Chondrocyte (in vitro differentiated cells): ENCODE data around the gene NCR3LG1. TPM values are rescaled to one million over a fixed set of nuclear protein-coding genes. Genes with fewer than 3 reads are reported as not detected.

Source experiments
- DNase-seq: peaks from one replicate; pipeline ENCODE4 v3.0.0; 2021; ENCODE audit warnings: mixed read lengths, low spot score
- H3K27ac Mint-ChIP-seq: one replicate; pipeline ENCODE4 v1.8.0; 2021; ENCODE audit warnings: mild to moderate bottlenecking, moderate library complexity, mixed read lengths; ENCODE audit not compliant: unreplicated experiment
- H3K27me3 Mint-ChIP-seq: 2 replicates; pipeline ENCODE4 v1.8.0; 2021; ENCODE audit warnings: low read depth, mixed read lengths
- H3K36me3 Mint-ChIP-seq: 2 replicates; pipeline ENCODE4 v1.8.0; 2021; ENCODE audit warnings: low read depth, mixed read lengths
- H3K4me1 Mint-ChIP-seq: 2 replicates; pipeline ENCODE4 v1.8.0; 2021; ENCODE audit warnings: low read depth, mild to moderate bottlenecking, mixed read lengths
- H3K4me3 Mint-ChIP-seq: one replicate; pipeline ENCODE4 v1.8.0; 2021; ENCODE audit warnings: mild to moderate bottlenecking, moderate library complexity, mixed read lengths; ENCODE audit not compliant: unreplicated experiment
- H3K9me3 Mint-ChIP-seq: 2 replicates; pipeline ENCODE4 v1.8.0; 2021; ENCODE audit warnings: low read depth, mixed read lengths
- total RNA-seq: library from RNA; stranded (reverse); gene quantifications from 3 replicates; pipeline ENCODE4 v1.2.1, GENCODE V29; 2021
- TF ChIP-seq, protein P1 (sequence below): fragments of 200-600 bp; sonication (generic); IDR thresholded peaks from 2 replicates; pipeline ENCODE4 v1.5.0; 2021; ENCODE audit warnings: antibody characterized with exemption, mild to moderate bottlenecking, moderate library complexity

Gene NCR3LG1
- total RNA-seq, 1 donor from 2014 or later = 9.4 TPM

DNA sequence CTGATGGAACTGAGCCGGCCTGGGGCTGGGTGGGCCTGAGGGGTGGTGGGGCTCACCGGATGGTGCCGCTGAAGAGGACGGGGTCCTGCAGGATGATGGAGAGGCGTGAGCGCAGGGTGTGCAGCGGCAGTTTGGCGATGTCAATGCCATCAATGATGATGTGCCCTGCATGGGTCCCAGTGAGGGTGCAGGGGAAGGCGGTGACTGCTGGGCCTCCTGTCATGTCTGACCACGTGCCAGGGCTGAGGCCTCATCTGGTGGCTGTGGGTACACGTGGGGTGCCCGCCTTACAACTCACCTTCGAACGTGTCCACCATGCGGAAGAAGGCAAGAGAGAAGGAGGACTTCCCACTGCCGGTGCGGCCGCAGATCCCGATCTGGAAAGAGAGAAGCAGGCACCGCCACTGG lies 44.0 kb downstream of the NCR3LG1 start:
- H3K4me1 Mint-ChIP-seq = no peaks in the 10 kb centered on the region
- DNase-seq = peak; percentile 92
- H3K27ac Mint-ChIP-seq = no peak overlapping the region
- no peak overlapping the region for H3K4me3 Mint-ChIP-seq
- peaks cover 17% of the 10 kb centered on the region for H3K27me3 Mint-ChIP-seq
- H3K36me3 Mint-ChIP-seq = no peaks in the 10 kb centered on the region
- TF ChIP-seq, protein P1, sequence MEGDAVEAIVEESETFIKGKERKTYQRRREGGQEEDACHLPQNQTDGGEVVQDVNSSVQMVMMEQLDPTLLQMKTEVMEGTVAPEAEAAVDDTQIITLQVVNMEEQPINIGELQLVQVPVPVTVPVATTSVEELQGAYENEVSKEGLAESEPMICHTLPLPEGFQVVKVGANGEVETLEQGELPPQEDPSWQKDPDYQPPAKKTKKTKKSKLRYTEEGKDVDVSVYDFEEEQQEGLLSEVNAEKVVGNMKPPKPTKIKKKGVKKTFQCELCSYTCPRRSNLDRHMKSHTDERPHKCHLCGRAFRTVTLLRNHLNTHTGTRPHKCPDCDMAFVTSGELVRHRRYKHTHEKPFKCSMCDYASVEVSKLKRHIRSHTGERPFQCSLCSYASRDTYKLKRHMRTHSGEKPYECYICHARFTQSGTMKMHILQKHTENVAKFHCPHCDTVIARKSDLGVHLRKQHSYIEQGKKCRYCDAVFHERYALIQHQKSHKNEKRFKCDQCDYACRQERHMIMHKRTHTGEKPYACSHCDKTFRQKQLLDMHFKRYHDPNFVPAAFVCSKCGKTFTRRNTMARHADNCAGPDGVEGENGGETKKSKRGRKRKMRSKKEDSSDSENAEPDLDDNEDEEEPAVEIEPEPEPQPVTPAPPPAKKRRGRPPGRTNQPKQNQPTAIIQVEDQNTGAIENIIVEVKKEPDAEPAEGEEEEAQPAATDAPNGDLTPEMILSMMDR = no peak
- H3K9me3 Mint-ChIP-seq = no peaks in the 10 kb centered on the region

DNA sequence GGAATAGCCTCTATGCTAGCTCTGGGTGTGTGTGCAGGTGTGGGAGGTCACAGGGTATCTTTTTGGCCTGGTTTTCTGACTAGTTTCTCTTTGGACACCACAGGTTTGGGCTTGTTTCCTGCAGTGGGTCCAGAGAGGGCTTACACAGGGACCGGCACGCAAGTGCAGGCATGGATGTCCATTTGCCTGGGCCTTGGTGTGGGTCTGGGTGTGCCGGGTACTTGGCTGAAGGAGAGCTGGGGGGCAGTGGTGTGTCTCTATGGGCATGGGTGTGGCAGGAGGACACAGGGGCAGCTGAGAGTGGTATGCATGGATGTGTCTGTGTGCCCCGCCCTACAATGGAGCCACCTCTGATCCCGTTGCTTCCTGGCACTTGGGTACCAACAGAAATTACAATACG lies 44.4 kb downstream of the NCR3LG1 start:
- Mint-ChIP-seq H3K4me3 (no peak overlapping the region), H3K27ac (no peak overlapping the region), H3K27me3 (peaks cover 18% of the 10 kb centered on the region), H3K4me1 (no peaks in the 10 kb centered on the region), H3K9me3 (no peaks in the 10 kb centered on the region), H3K36me3 (no peaks in the 10 kb centered on the region)
- TF ChIP-seq, protein P1 = no peak
- peak; percentile 75 for DNase-seq

DNA sequence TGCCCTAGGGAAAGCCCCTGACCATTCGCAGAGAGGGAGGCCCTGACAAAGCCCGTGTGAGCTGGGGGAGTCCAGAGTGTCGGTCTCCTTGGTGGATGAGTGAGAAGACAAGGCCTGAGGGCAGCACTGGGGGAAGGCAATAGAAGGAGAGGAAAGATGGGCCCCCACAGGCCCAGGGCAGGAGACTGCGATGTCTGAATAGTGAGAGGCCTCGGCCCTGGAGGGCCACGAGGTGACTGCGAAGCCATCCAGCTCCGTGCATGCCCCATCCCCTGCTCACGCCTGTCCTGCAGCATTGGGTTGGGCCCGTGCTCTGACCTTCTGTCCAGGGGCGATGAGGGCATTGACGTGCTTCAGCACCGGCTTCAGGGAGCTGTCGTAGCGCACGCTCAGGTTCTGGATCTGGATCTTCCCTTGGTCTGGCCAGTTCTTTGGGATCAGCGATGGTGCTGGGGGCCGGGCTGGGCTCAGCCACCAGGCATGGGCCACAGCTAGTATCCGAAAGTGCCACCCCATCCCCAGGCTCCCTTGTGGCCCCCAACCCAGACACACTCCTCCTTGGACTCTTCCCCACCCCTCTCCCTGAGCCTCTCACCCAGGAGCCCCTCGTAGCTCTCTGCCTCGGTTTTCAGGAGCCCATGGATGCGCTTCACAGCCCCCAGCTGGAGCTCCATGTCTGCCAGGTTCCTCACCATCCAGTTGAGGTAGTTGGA lies 45.2 kb downstream of the NCR3LG1 start:
- Mint-ChIP-seq H3K4me3 (no peak overlapping the region), H3K9me3 (no peaks in the 10 kb centered on the region), H3K36me3 (no peaks in the 10 kb centered on the region), H3K27ac (no peak overlapping the region), H3K27me3 (peaks cover 14% of the 10 kb centered on the region), H3K4me1 (no peaks in the 10 kb centered on the region)
- TF ChIP-seq, protein P1 = no peak
- DNase-seq = peak; percentile 79

DNA sequence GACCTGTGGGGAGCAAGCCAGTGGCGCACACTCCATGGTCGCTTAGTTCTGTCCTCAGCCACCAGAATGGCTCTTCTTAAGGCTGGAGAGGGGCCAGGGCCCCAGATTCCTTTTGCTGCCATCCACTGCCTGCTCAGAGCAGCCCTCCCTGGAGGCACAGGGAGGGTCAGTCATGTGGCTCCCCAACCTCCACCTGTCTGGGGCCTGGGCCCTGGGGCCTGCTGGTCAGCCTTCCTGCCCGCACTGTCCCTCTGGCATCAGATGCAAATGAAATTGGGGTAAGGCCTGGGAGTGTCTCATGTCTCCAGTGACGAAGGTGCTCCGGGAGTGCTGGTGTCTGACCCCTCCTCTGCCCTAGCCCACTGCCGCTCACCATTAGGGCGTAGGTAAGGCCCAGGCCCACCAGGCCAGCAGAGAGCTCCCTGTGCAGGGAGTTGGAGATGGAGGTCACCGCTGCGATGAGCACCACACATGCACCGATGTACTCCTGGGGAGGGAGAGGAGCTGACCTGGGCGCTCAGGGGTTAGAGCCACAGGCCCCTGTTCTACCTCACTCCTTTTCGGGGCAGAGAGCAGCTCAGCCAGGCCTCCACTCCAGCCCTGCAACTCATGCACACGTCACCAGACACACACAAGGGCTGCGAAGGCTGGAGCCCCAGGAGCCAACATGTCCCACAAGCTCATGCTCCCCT lies 45.9 kb downstream of the NCR3LG1 start:
- H3K36me3 Mint-ChIP-seq = no peaks in the 10 kb centered on the region
- no peaks in the 10 kb centered on the region for H3K4me1 Mint-ChIP-seq
- DNase-seq = peak; percentile 83
- no peak overlapping the region for H3K27ac Mint-ChIP-seq
- no peaks in the 10 kb centered on the region for H3K9me3 Mint-ChIP-seq
- H3K27me3 Mint-ChIP-seq = peaks cover 14% of the 10 kb centered on the region
- H3K4me3 Mint-ChIP-seq = no peak overlapping the region
- TF ChIP-seq, protein P1 = no peak

DNA sequence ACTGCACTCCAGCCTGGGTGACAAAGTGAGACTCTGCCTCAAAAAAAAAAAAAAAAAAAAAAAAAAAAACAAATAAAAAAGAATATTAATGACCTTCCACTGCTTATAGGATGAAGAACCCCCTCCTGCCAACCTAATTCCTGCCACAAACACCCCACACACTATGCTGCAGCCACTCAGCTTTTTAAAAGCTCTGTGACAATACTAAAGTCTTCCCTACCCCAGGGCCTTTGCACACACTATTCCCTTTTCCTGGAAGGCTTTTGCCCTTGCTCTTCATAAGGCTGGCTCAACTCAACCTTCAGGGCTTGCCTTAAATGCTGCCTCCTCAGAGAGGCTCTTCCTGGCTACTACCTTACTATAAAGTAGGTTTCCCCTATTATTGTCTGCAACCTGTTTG lies 47.6 kb downstream of the NCR3LG1 start:
- TF ChIP-seq, protein P1 = no peak
- H3K36me3 Mint-ChIP-seq = no peaks in the 10 kb centered on the region
- H3K9me3 Mint-ChIP-seq = no peaks in the 10 kb centered on the region
- no peaks in the 10 kb centered on the region for H3K4me1 Mint-ChIP-seq
- H3K27me3 Mint-ChIP-seq = peaks cover 14% of the 10 kb centered on the region
- no peak for DNase-seq
- H3K27ac Mint-ChIP-seq = no peak overlapping the region
- no peak overlapping the region for H3K4me3 Mint-ChIP-seq
